Panc1 (cell line): ENCODE measurements around the gene CARD16. TPM values are rescaled to one million over a fixed set of nuclear protein-coding genes. Genes with fewer than 3 reads are reported as not detected.

Experiments used
- ATAC-seq: fragments of 200-7000 bp; cut with Tn5 transposase; 2 replicates; pipeline ENCODE4 v1.9.1; 2020; ENCODE audit warnings: mild to moderate bottlenecking, moderate library complexity
- BruUV-seq: library from RNA; stranded (reverse); fragments of 400-500 nt; replicated peaks from 2 replicates; lab custom pipeline; 2021; lab: Mats Ljungman, UMichigan
- CTCF ChIA-PET: fragments of 300-600 bp; sonication (Branson Sonifier 250); formaldehyde crosslinking; loops from one replicate; lab custom pipeline; 2022; ENCODE audit warnings: antibody characterized with exemption; lab: Charles Lee
- POLR2A ChIA-PET: fragments of 300-600 bp; sonication (Branson Sonifier 250); formaldehyde crosslinking; loops from one replicate; lab custom pipeline; 2022; ENCODE audit warnings: antibody characterized with exemption; lab: Charles Lee
- DNase-seq: peaks from one replicate; pipeline ENCODE4 v3.0.0-alpha.2; 2010; ENCODE audit warnings: low read depth, low spot score
- H3K27ac ChIP-seq: 2 replicates; pipeline ENCODE4 v1.5.1; 2011; ENCODE audit warnings: mild to moderate bottlenecking, low read length, inconsistent platforms
- H3K27me3 ChIP-seq: fragments of 200-500 bp; sonication (Bioruptor generic); 2 replicates; pipeline ENCODE4 v1.6.0; 2014; ENCODE audit warnings: low read length, inconsistent platforms; ENCODE audit not compliant: control insufficient read depth, insufficient read depth
- H3K36me3 ChIP-seq: fragments of 200-500 bp; sonication (Bioruptor generic); 2 replicates; pipeline ENCODE4 v1.5.1; 2014; ENCODE audit warnings: inconsistent platforms, mild to moderate bottlenecking, low read length, moderate library complexity; ENCODE audit not compliant: control insufficient read depth, insufficient read depth
- H3K4me1 ChIP-seq: 2 replicates; pipeline ENCODE4 v1.5.1; 2011; ENCODE audit warnings: inconsistent platforms, mild to moderate bottlenecking, low read length, moderate library complexity; ENCODE audit not compliant: control insufficient read depth, insufficient read depth
- H3K4me3 ChIP-seq, 2 experiments: 2 replicates each; pipeline ENCODE4 v1.5.1; 2011 to 2012; ENCODE audit warnings: low read depth in 2 of 2, low read length in 2 of 2, mild to moderate bottlenecking in 2 of 2, inconsistent platforms in 1 of 2, moderate library complexity in 1 of 2
- H3K9me3 ChIP-seq: fragments of 200-500 bp; sonication (Bioruptor generic); 2 replicates; pipeline ENCODE4 v1.5.1; 2014; ENCODE audit warnings: low read depth, mild to moderate bottlenecking, inconsistent platforms, low read length, moderate library complexity; ENCODE audit not compliant: control insufficient read depth, insufficient read depth
- POLR2AphosphoS5 ChIP-seq: IDR thresholded peaks from 2 replicates; pipeline ENCODE4 v1.6.1; 2012; ENCODE audit warnings: mild to moderate bottlenecking, low read depth, low read length, moderate library complexity
- TCF7L2 ChIP-seq: IDR thresholded peaks from 2 replicates; pipeline ENCODE4 v1.6.1; 2011; ENCODE audit warnings: mild to moderate bottlenecking, low read depth, low read length, inconsistent platforms
- in situ Hi-C: cut with HindIII; loops from 2 replicates; pipeline ENCODE4 v1.10.0; 2016; ENCODE audit warnings: low sequenced_read_pairs, low pct_unique_long_range_greater_than_20kb
- intact Hi-C: fragments of 100-400 bp; cut with micrococcal nuclease; formaldehyde crosslinking; loops from one replicate; pipeline ENCODE4 v1.10.0; 2022; ENCODE audit not compliant: unreplicated experiment
- total RNA-seq: library from RNA; stranded (reverse); gene quantifications from one replicate; pipeline ENCODE4 v1.2.1, GENCODE V29; 2021; ENCODE audit not compliant: unreplicated experiment
- TF ChIP-seq, protein P1 (sequence below): fragments of 450-650 bp; IDR thresholded peaks from 2 replicates; pipeline ENCODE4 v1.5.1; 2017; ENCODE audit warnings: mild to moderate bottlenecking
- TF ChIP-seq, protein P2 (sequence below), 2 experiments: IDR thresholded peaks; 2 replicates each; pipeline ENCODE4 v1.6.1; 2011 to 2012; ENCODE audit warnings: low read depth in 2 of 2, control low read depth in 1 of 2, low read length in 1 of 2, mild to moderate bottlenecking in 1 of 2, moderate library complexity in 1 of 2; ENCODE audit not compliant: insufficient read depth in 1 of 2

Gene CARD16
- total RNA-seq, 1 experiment from 2014 or later = not detected

DNA sequence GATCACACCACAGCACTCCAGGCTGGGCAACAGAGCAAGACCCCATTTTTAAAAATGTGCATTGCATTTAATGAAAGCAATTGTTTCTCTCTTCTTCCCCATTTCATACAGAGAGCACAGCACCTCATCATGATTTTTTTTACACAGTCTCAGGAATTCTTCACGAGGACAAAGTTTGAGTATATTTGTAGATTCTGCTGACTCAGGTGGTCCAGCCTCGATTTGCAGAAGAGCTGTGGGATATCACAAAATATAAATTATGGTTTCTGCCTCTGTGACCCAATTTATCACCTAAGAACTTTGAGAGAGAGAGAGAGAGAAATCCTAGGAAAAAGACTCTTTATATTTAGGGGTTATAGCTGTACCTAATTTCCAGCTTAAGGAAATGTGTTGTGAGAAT, 42.0 kb downstream of the CARD16 start:
- H3K27ac ChIP-seq = no peak overlapping the region
- ChIA-PET CTCF (no interaction called here), POLR2A (no interaction called here)
- BruUV-seq = no TSS peak
- H3K36me3 ChIP-seq = no peaks in the 10 kb centered on the region
- H3K4me3 ChIP-seq = no peak overlapping the region
- no peaks in the 10 kb centered on the region for H3K4me1 ChIP-seq
- in situ Hi-C loops (no loop called here), intact Hi-C loops (no loop called here)
- H3K27me3 ChIP-seq = no peaks in the 10 kb centered on the region
- TF ChIP-seq, protein P1, sequence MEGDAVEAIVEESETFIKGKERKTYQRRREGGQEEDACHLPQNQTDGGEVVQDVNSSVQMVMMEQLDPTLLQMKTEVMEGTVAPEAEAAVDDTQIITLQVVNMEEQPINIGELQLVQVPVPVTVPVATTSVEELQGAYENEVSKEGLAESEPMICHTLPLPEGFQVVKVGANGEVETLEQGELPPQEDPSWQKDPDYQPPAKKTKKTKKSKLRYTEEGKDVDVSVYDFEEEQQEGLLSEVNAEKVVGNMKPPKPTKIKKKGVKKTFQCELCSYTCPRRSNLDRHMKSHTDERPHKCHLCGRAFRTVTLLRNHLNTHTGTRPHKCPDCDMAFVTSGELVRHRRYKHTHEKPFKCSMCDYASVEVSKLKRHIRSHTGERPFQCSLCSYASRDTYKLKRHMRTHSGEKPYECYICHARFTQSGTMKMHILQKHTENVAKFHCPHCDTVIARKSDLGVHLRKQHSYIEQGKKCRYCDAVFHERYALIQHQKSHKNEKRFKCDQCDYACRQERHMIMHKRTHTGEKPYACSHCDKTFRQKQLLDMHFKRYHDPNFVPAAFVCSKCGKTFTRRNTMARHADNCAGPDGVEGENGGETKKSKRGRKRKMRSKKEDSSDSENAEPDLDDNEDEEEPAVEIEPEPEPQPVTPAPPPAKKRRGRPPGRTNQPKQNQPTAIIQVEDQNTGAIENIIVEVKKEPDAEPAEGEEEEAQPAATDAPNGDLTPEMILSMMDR = no peak
- TF ChIP-seq TCF7L2 = no peak
- no peaks in the 10 kb centered on the region for H3K9me3 ChIP-seq
- ATAC-seq (no peak), DNase-seq (no peak)

DNA sequence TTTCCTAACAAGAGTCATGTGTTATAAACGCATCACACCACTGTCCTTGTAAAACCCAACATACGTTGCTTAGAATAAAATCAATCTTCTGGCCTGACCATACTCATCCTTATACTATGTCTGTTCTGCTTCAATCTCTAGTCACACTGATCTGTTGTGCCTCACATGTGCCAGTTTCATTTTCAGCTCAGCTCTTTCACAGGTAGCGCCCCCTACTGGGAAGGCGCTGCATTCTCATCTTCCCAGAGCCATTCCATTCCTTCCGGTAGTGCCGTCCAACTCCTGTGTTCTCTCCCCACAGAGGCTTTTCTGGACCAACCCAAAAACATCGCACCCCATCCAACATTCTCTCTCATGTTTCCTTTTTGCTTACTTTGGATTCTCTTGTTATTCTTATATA, 44.3 kb downstream of the CARD16 start:
- no TSS peak for BruUV-seq

More for the DNA sequence above, 44.3 kb downstream of the CARD16 start:
- TF ChIP-seq, protein P1 = peak; percentile 83
- TF ChIP-seq, protein P2, sequence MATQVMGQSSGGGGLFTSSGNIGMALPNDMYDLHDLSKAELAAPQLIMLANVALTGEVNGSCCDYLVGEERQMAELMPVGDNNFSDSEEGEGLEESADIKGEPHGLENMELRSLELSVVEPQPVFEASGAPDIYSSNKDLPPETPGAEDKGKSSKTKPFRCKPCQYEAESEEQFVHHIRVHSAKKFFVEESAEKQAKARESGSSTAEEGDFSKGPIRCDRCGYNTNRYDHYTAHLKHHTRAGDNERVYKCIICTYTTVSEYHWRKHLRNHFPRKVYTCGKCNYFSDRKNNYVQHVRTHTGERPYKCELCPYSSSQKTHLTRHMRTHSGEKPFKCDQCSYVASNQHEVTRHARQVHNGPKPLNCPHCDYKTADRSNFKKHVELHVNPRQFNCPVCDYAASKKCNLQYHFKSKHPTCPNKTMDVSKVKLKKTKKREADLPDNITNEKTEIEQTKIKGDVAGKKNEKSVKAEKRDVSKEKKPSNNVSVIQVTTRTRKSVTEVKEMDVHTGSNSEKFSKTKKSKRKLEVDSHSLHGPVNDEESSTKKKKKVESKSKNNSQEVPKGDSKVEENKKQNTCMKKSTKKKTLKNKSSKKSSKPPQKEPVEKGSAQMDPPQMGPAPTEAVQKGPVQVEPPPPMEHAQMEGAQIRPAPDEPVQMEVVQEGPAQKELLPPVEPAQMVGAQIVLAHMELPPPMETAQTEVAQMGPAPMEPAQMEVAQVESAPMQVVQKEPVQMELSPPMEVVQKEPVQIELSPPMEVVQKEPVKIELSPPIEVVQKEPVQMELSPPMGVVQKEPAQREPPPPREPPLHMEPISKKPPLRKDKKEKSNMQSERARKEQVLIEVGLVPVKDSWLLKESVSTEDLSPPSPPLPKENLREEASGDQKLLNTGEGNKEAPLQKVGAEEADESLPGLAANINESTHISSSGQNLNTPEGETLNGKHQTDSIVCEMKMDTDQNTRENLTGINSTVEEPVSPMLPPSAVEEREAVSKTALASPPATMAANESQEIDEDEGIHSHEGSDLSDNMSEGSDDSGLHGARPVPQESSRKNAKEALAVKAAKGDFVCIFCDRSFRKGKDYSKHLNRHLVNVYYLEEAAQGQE (IDR thresholded peaks at IDR 0.05; ENCODE audit: insufficient read depth in 1 of 2, low read depth in 2 of 2, low read length in 1 of 2) = no peak
- no peak for TF ChIP-seq POLR2AphosphoS5
- Histone ChIP-seq H3K36me3 (no peaks in the 10 kb centered on the region), H3K27me3 (no peaks in the 10 kb centered on the region; the same call in 1 of the 2 replicates), H3K4me1 (no peaks in the 10 kb centered on the region), H3K4me3 (no peak overlapping the region), H3K27ac (no peak overlapping the region), H3K9me3 (no peaks in the 10 kb centered on the region)
- ATAC-seq (no peak), DNase-seq (peak; percentile 8)
- POLR2A ChIA-PET = interaction anchor here (0.7 kb wide), 1 partner anchor 17 kb away, joined by 3 read pairs; no protein-coding TSS in a partner anchor
- in situ Hi-C loops (no loop called here), intact Hi-C loops (no loop called here)
- CTCF ChIA-PET = interaction anchor here (0.6 kb wide), 1 partner anchor 361 kb away, joined by 3 read pairs; no protein-coding TSS in a partner anchor
